ENCODE measurements around the gene PCSK1. TPM values are rescaled to one million over a fixed set of nuclear protein-coding genes. Genes with fewer than 3 reads are reported as not detected.
A peak's percentile ranks its signal among the peaks of the same experiment; 100 is the strongest.

The PCSK1 gene
- total RNA-seq, 1 donor from 2014 or later, result not detected

DNA sequence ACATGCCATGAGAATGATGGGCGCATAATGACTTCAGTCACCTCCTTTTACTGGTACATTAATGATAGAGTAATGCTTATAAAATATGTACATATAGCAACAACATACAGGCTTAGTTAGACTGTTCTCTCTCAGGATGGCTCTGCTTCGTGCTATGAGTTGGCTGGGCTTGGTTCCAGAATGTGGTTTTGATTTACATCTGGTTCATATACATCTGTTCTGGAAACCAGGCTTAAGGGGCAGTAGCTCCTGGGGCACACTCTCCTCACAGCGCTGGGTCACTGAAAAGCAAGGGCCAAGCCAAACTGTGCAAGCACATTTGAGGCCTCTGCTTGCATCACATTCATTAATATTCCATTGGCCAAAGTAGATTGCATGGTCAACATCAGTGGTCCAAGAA is 44.9 kb downstream of the PCSK1 start:
- TF ChIP-seq, protein P1, sequence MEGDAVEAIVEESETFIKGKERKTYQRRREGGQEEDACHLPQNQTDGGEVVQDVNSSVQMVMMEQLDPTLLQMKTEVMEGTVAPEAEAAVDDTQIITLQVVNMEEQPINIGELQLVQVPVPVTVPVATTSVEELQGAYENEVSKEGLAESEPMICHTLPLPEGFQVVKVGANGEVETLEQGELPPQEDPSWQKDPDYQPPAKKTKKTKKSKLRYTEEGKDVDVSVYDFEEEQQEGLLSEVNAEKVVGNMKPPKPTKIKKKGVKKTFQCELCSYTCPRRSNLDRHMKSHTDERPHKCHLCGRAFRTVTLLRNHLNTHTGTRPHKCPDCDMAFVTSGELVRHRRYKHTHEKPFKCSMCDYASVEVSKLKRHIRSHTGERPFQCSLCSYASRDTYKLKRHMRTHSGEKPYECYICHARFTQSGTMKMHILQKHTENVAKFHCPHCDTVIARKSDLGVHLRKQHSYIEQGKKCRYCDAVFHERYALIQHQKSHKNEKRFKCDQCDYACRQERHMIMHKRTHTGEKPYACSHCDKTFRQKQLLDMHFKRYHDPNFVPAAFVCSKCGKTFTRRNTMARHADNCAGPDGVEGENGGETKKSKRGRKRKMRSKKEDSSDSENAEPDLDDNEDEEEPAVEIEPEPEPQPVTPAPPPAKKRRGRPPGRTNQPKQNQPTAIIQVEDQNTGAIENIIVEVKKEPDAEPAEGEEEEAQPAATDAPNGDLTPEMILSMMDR (IDR thresholded peaks at IDR 0.05; ENCODE audit: insufficient read depth, low read length, poor library complexity, severe bottlenecking), result no peak
- H3K4me3 ChIP-seq (ENCODE audit: low read depth, low read length), result no peak overlapping the region
- DNase-seq (ENCODE audit: low read depth), result no peak
- H3K36me3 ChIP-seq (ENCODE audit: control insufficient read depth, insufficient read depth, low read length), result no peaks in the 10 kb centered on the region
- H3K27me3 ChIP-seq (ENCODE audit: control insufficient read depth, insufficient read depth, low read length), result no peaks in the 10 kb centered on the region

DNA sequence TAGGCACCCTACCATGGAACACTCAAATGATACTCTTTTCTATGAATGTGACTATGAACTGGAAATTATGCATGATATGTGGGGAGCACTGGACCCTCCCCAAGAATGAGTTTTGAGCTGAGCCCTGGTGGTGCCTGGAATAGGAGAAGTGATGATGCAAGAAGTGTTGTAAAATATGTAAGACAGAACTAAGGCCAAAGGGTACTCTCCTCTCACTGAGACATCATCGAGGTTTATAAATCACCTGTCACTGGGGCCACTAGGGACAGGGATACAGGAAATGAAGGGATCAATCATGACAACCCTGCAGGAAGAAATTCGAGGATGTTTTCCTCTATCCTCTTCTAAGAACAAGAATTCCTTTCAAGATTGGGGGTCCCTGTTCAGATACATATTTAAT is 45.4 kb downstream of the PCSK1 start:
- no peak for DNase-seq (ENCODE audit: low read depth)
- TF ChIP-seq, protein P1 (IDR thresholded peaks at IDR 0.05; ENCODE audit: insufficient read depth, low read length, poor library complexity, severe bottlenecking), result no peak
- Histone ChIP-seq H3K36me3 (ENCODE audit: control insufficient read depth, insufficient read depth, low read length) (no peaks in the 10 kb centered on the region), H3K4me3 (ENCODE audit: low read depth, low read length) (no peak overlapping the region), H3K27me3 (ENCODE audit: control insufficient read depth, insufficient read depth, low read length) (no peaks in the 10 kb centered on the region)

DNA sequence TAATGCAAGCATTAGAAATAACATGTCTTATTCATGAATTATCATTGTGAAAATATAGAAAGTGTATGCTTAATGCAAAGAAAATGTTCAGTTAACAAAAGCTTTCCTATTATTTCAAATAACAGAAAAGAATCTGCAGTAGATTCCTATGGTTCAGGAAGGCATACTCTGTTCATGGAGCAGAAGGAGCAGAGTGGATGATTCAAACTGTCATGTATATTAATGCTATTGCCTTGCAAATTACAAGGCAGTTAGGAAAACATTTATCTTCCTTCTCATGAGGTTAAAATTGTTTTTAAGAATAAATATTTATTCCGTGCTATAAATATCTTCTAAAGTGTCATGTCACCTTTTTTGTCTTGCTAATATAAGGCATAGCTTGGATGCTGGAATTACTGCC is 47.5 kb downstream of the PCSK1 start:
- H3K4me3 ChIP-seq (ENCODE audit: low read depth, low read length), result no peak overlapping the region
- no peaks in the 10 kb centered on the region for H3K36me3 ChIP-seq (ENCODE audit: control insufficient read depth, insufficient read depth, low read length)
- H3K27me3 ChIP-seq (ENCODE audit: control insufficient read depth, insufficient read depth, low read length), result no peaks in the 10 kb centered on the region
- TF ChIP-seq, protein P1 (IDR thresholded peaks at IDR 0.05; ENCODE audit: insufficient read depth, low read length, poor library complexity, severe bottlenecking), result no peak
- DNase-seq (ENCODE audit: low read depth), result no peak

DNA sequence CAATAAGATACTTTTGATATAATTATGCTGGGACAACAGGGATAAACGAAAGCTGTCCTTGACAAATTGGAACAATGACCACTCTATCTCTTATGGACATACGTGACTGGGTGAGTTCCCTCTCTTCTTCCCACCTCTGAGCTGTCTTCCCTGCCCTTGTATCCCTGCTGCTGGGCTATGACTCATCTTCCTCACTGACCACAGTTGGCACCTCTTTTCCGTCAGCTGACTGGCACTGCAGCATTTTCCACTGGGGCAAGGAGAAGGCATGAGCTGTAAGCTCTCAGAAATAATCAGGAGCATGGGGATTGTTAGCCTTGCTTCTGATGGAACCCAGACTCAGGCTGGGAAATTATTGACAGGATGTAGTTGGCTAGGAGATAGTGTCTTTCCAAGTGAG is 48.7 kb downstream of the PCSK1 start:
- TF ChIP-seq, protein P1 (IDR thresholded peaks at IDR 0.05; ENCODE audit: insufficient read depth, low read length, poor library complexity, severe bottlenecking), result no peak
- peak; percentile 69 for DNase-seq (ENCODE audit: low read depth)

DNA sequence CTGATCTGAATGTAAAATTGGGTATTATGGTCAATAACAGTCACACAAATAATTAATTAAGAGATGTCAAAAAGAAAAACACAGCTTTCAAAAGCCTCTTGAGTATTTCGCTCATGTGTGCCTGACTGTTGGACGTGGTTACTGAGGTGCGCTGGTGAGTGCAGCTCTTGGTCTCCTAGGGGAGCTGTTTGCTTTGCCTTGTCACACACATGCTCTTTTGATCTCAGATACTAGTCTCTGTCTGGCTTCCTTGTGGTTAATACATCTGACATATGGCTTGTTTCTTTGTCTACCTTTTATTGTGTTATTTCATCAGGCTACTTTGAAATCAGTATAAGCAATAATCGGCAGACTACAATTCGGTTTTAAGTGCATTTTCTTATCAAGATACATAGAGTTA is 51.5 kb downstream of the PCSK1 start:
- no peak for DNase-seq (ENCODE audit: low read depth)
- Histone ChIP-seq H3K27me3 (ENCODE audit: control insufficient read depth, insufficient read depth, low read length) (no peaks in the 10 kb centered on the region), H3K36me3 (ENCODE audit: control insufficient read depth, insufficient read depth, low read length) (no peaks in the 10 kb centered on the region), H3K4me3 (ENCODE audit: low read depth, low read length) (no peak overlapping the region)
- TF ChIP-seq, protein P1 (IDR thresholded peaks at IDR 0.05; ENCODE audit: insufficient read depth, low read length, poor library complexity, severe bottlenecking), result peak; percentile 23

More for the DNA sequence above, 48.7 kb downstream of the PCSK1 start:
- Histone ChIP-seq H3K36me3 (ENCODE audit: control insufficient read depth, insufficient read depth, low read length) (no peaks in the 10 kb centered on the region), H3K4me3 (ENCODE audit: low read depth, low read length) (no peak overlapping the region), H3K27me3 (ENCODE audit: control insufficient read depth, insufficient read depth, low read length) (no peaks in the 10 kb centered on the region)

DNA sequence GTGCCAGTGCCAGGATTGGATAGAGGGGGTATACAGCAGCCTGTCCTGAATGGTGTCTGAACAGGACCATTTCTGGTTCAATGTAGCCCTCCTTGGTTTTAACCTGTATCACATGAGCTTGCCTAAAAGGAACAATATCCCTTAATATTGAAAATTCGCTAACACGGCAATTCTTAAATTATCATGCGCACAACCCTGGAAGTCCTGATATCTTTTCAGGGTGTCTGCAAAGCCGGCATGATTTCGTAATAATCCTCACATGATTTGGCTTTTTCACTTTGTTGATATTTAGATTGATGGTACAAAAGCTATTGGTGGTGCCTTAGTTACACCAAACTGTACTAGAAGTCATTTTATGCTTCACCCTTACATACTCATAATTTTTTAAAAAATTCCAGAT is 53.2 kb downstream of the PCSK1 start:
- no peak overlapping the region for H3K4me3 ChIP-seq (ENCODE audit: low read depth, low read length)
- no peaks in the 10 kb centered on the region for H3K36me3 ChIP-seq (ENCODE audit: control insufficient read depth, insufficient read depth, low read length)
- no peak for DNase-seq (ENCODE audit: low read depth)
- no peaks in the 10 kb centered on the region for H3K27me3 ChIP-seq (ENCODE audit: control insufficient read depth, insufficient read depth, low read length)
- TF ChIP-seq, protein P1 (IDR thresholded peaks at IDR 0.05; ENCODE audit: insufficient read depth, low read length, poor library complexity, severe bottlenecking), result no peak

All from kidney epithelial cell (primary cell).